PC-3 (cell line): ENCODE data around the gene DSTN. TPM values are rescaled to one million over a fixed set of nuclear protein-coding genes. Genes with fewer than 3 reads are reported as not detected.

ENCODE experiments used
- ATAC-seq: fragments of 200-7000 bp; cut with Tn5 transposase; 2 replicates; pipeline ENCODE4 v1.9.1; 2020; ENCODE audit warnings: mild to moderate bottlenecking, moderate library complexity
- BruUV-seq: library from RNA; stranded (reverse); fragments of 400-500 nt; replicated peaks from 2 replicates; lab custom pipeline; 2021; lab: Mats Ljungman, UMichigan
- CTCF ChIA-PET: fragments of 300-600 bp; sonication (Branson Sonifier 250); formaldehyde crosslinking; loops from one replicate; lab custom pipeline; 2022; ENCODE audit warnings: antibody characterized with exemption; lab: Charles Lee
- POLR2A ChIA-PET: fragments of 300-600 bp; sonication (Branson Sonifier 250); formaldehyde crosslinking; loops from one replicate; lab custom pipeline; 2022; ENCODE audit warnings: antibody characterized with exemption; ENCODE audit not compliant: unreplicated experiment; lab: Charles Lee
- DNase-seq: peaks from one replicate; pipeline ENCODE4 v3.0.0-alpha.2; 2015
- H2AFZ ChIP-seq: fragments of 300-600 bp; sonication (generic); 2 replicates; pipeline ENCODE4 v1.6.0; 2016; ENCODE audit warnings: antibody characterized with exemption, low read length
- H3F3A ChIP-seq: fragments of 300-600 bp; sonication (generic); one replicate; pipeline ENCODE4 v1.6.0; 2017; ENCODE audit warnings: antibody characterized with exemption, low read length, control low read depth, mild to moderate bottlenecking; ENCODE audit not compliant: unreplicated experiment
- H3K27ac ChIP-seq: fragments of 300-600 bp; sonication (generic); 2 replicates; pipeline ENCODE4 v1.5.1; 2016; ENCODE audit warnings: mild to moderate bottlenecking, low read length
- H3K27me3 ChIP-seq: fragments of 300-600 bp; sonication (generic); 2 replicates; pipeline ENCODE4 v1.6.1; 2016; ENCODE audit warnings: low read length, mixed read lengths
- H3K36me3 ChIP-seq: fragments of 300-600 bp; sonication (generic); 2 replicates; pipeline ENCODE4 v1.6.1; 2016; ENCODE audit warnings: low read depth, mixed run types, low read length, mixed read lengths
- H3K4me1 ChIP-seq: fragments of 300-600 bp; sonication (generic); 2 replicates; pipeline ENCODE4 v1.5.1; 2016; ENCODE audit warnings: low read length; ENCODE audit not compliant: insufficient read depth
- H3K4me2 ChIP-seq: fragments of 300-600 bp; sonication (generic); 2 replicates; pipeline ENCODE4 v1.6.0; 2016; ENCODE audit warnings: low read length
- H3K4me3 ChIP-seq: fragments of 300-600 bp; sonication (generic); 2 replicates; pipeline ENCODE4 v1.5.1; 2016; ENCODE audit warnings: mild to moderate bottlenecking, low read length, mixed read lengths
- H3K79me2 ChIP-seq: fragments of 300-600 bp; sonication (generic); 2 replicates; pipeline ENCODE4 v1.6.1; 2017; ENCODE audit warnings: low read length, mixed read lengths
- H3K9ac ChIP-seq: fragments of 300-600 bp; sonication (generic); 2 replicates; pipeline ENCODE4 v1.6.0; 2016; ENCODE audit warnings: mild to moderate bottlenecking, low read length
- H3K9me2 ChIP-seq: fragments of 300-600 bp; sonication (generic); replicated peaks from 2 replicates; pipeline ENCODE4 v1.6.1; 2016; ENCODE audit warnings: mixed run types, low read length, mixed read lengths
- H3K9me3 ChIP-seq: fragments of 300-600 bp; sonication (generic); 2 replicates; pipeline ENCODE4 v1.6.1; 2016; ENCODE audit warnings: low read length, mixed read lengths
- H4K20me1 ChIP-seq: fragments of 300-600 bp; sonication (generic); 2 replicates; pipeline ENCODE4 v1.6.1; 2016; ENCODE audit warnings: low read length, mixed read lengths
- CTCF ChIP-seq: fragments of 300-600 bp; sonication (generic); conservative IDR thresholded peaks from 2 replicates; pipeline ENCODE4 v1.5.1; 2017; ENCODE audit warnings: antibody characterized with exemption, low read depth, mild to moderate bottlenecking, low read length
- EZH2 ChIP-seq: fragments of 300-600 bp; sonication (generic); IDR thresholded peaks from one replicate; pipeline ENCODE4 v1.6.1; 2017; ENCODE audit warnings: antibody characterized with exemption, mild to moderate bottlenecking, low read length; ENCODE audit not compliant: unreplicated experiment
- EZH2phosphoT487 ChIP-seq: fragments of 300-600 bp; sonication (generic); IDR thresholded peaks from 2 replicates; pipeline ENCODE4 v1.6.1; 2018; ENCODE audit warnings: mild to moderate bottlenecking, antibody characterized with exemption, low read length, borderline replicate concordance
- intact Hi-C: fragments of 100-400 bp; cut with micrococcal nuclease; formaldehyde crosslinking; loops from 2 replicates; pipeline ENCODE4 v1.9.0; 2023
- total RNA-seq: library from RNA; depleted of rRNA; stranded (reverse); fragments of >200 nt; gene quantifications from 2 replicates; pipeline ENCODE4 v1.2.3, GENCODE V29; 2014

DSTN gene
- total RNA-seq, 1 experiment from 2014 or later = 182 TPM

DNA sequence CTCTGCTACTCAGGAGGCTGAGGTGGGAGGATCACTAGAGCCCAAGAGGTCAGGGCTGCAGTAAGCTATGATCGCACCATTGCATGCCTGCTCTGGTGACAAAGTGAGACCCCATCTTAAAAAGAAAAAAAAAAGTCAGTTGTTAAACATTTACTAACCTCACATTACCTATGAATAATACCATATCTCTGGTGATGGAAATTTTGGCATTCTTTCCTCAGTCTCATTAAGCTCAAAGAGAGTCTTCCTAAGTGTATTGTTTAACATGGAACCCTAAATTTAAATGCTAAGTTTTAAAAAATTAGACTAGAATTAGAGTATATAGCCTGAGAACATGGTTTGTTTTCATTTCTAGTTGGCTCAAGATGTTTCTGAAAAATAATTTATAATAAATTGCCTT lies 27.4 kb upstream of the DSTN start:
- ATAC-seq (no peak), DNase-seq (no peak)
- intact Hi-C loops = no loop called here
- no peak overlapping the region for H3K9ac ChIP-seq
- no peak overlapping the region for H2AFZ ChIP-seq
- TF ChIP-seq EZH2 (no peak), EZH2phosphoT487 (no peak), CTCF (no peak)
- no TSS peak for BruUV-seq
- H4K20me1 ChIP-seq = no peaks in the 10 kb centered on the region
- H3F3A ChIP-seq = no peaks in the 10 kb centered on the region
- H3K9me2 ChIP-seq = no peaks in the 10 kb centered on the region
- no peaks in the 10 kb centered on the region for H3K79me2 ChIP-seq
- H3K4me3 ChIP-seq = no peak overlapping the region
- H3K4me1 ChIP-seq = peaks cover 14% of the 10 kb centered on the region
- POLR2A ChIA-PET = interaction anchor here (0.6 kb wide), 1 partner anchor 17 kb away, joined by 7 read pairs; no protein-coding TSS in a partner anchor
- H3K27ac ChIP-seq = no peak overlapping the region
- H3K9me3 ChIP-seq = no peaks in the 10 kb centered on the region
- CTCF ChIA-PET = no interaction called here
- H3K36me3 ChIP-seq = no peaks in the 10 kb centered on the region
- no peak overlapping the region for H3K4me2 ChIP-seq
- H3K27me3 ChIP-seq = no peaks in the 10 kb centered on the region

DNA sequence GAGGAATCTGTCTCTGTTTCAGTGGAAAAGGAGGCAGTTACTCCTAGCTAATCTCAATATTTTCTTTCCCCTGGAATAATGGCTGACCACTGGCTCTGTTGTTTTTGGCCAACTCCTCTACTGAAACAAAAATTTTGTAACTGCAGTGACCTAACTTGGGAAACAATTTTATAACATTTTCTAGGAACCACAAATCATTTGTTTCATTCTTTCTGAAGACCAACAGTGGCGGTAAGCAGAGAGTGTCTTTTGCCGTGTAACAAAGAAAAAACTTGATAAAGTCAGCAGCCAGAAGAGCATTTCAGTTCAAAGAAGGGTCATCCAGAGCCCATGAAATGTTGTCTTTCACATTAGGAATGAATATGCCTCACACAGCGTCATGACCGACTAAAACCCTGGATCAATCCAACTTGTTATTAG lies 26.9 kb upstream of the DSTN start:
- Histone ChIP-seq H3F3A (no peaks in the 10 kb centered on the region), H3K9me2 (no peaks in the 10 kb centered on the region), H3K4me1 (peaks cover 9% of the 10 kb centered on the region), H3K4me2 (no peak overlapping the region), H2AFZ (no peak overlapping the region), H3K9ac (no peak overlapping the region), H3K27ac (no peak overlapping the region), H3K9me3 (no peaks in the 10 kb centered on the region), H3K4me3 (no peak overlapping the region), H3K36me3 (no peaks in the 10 kb centered on the region), H3K27me3 (no peaks in the 10 kb centered on the region), H3K79me2 (no peaks in the 10 kb centered on the region), H4K20me1 (no peaks in the 10 kb centered on the region)
- ATAC-seq (no peak), DNase-seq (no peak)
- no TSS peak for BruUV-seq
- ChIA-PET CTCF (no interaction called here), POLR2A (no interaction called here)
- no peak for TF ChIP-seq EZH2phosphoT487
- intact Hi-C loops = no loop called here

DNA sequence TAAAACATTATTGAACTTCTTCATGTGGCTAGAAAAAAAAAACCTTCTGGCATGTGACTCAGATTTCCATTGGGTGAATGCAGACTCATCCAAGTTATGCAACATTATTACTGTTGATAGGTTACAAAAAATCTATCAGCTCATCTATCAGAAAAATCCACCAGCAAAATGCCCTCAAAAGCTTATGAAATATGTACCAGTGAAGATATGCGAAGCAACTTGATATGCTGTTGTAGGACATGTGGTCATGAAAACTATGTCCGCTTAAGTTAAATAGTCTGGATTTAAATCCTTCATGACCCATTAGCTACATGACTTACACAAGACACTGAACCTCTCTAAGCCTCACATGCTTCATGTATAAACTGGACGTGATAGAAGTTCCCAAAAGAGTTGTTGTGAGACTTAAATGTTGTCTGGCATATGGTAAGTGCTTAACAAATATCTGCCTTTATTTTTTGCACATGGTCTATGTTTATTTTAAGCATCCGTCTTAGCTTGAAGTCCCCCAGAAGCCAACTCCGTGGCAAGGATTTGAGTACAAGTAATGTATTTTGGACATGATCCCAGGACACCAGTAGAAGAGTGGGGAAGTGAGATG lies 26.2 kb upstream of the DSTN start:
- no peak for ATAC-seq
- Histone ChIP-seq H3K27ac (no peak overlapping the region), H2AFZ (no peak overlapping the region), H3K9me3 (no peaks in the 10 kb centered on the region), H4K20me1 (no peaks in the 10 kb centered on the region), H3K4me2 (no peak overlapping the region), H3K36me3 (no peaks in the 10 kb centered on the region), H3K9me2 (no peaks in the 10 kb centered on the region), H3K27me3 (no peaks in the 10 kb centered on the region), H3K4me1 (peaks cover 3% of the 10 kb centered on the region), H3K79me2 (no peaks in the 10 kb centered on the region), H3K4me3 (no peak overlapping the region), H3K9ac (no peak overlapping the region), H3F3A (no peaks in the 10 kb centered on the region)
- POLR2A ChIA-PET = no interaction called here
- TF ChIP-seq CTCF (no peak), EZH2 (no peak), EZH2phosphoT487 (no peak)
- no TSS peak for BruUV-seq
- DNase-seq = no peak
- intact Hi-C loops = no loop called here
- CTCF ChIA-PET = interaction anchor here (0.7 kb wide), 1 partner anchor 105 kb away, joined by 5 read pairs; no protein-coding TSS in a partner anchor
